MCF 10A (cell line): Measurements from ENCODE around the gene PHYHIPL. TPM values are rescaled to one million over a fixed set of nuclear protein-coding genes. Genes with fewer than 3 reads are reported as not detected.

Experiments
- BruUV-seq: library from RNA; stranded (reverse); fragments of 400-500 nt; replicated peaks from 2 replicates; lab custom pipeline; 2021; lab: Mats Ljungman, UMichigan
- CTCF ChIA-PET: fragments of 300-600 bp; sonication (Branson Sonifier 250); formaldehyde crosslinking; extraction: SDS; loops from one replicate; lab custom pipeline; 2021; ENCODE audit warnings: antibody characterized with exemption, inconsistent platforms; lab: Yijun Ruan, JAX
- POLR2A ChIA-PET: fragments of 300-600, 350-650 bp; sonication (Branson Sonifier 250); formaldehyde crosslinking; extraction: SDS; loops from one replicate; lab custom pipeline; 2020; ENCODE audit warnings: antibody characterized with exemption, inconsistent platforms; lab: Yijun Ruan, JAX
- DNase-seq: peaks from one replicate; pipeline ENCODE4 v3.0.0-alpha.2; 2018; ENCODE audit not compliant: unreplicated experiment
- H3K27ac Mint-ChIP-seq: one replicate; pipeline ENCODE4 v1.8.0; 2022; ENCODE audit warnings: mild to moderate bottlenecking, low read depth, mixed read lengths; ENCODE audit not compliant: unreplicated experiment
- H3K27me3 Mint-ChIP-seq: one replicate; pipeline ENCODE4 v1.8.0; 2022; ENCODE audit warnings: mixed read lengths; ENCODE audit not compliant: insufficient read depth, unreplicated experiment
- H3K36me3 Mint-ChIP-seq: one replicate; pipeline ENCODE4 v1.8.0; 2022; ENCODE audit warnings: mild to moderate bottlenecking, moderate library complexity, mixed read lengths; ENCODE audit not compliant: insufficient read depth, unreplicated experiment
- H3K4me1 Mint-ChIP-seq: one replicate; pipeline ENCODE4 v1.8.0; 2022; ENCODE audit warnings: mixed read lengths; ENCODE audit not compliant: insufficient read depth, unreplicated experiment
- H3K4me3 Mint-ChIP-seq: one replicate; pipeline ENCODE4 v1.8.0; 2022; ENCODE audit warnings: mild to moderate bottlenecking, moderate library complexity, mixed read lengths; ENCODE audit not compliant: unreplicated experiment
- H3K9me3 Mint-ChIP-seq: one replicate; pipeline ENCODE4 v1.8.0; 2022; ENCODE audit warnings: mixed read lengths; ENCODE audit not compliant: unreplicated experiment
- CTCF ChIP-seq: fragments of 200-600 bp; IDR thresholded peaks from one replicate; pipeline ENCODE4 v1.8.0; 2022; ENCODE audit warnings: antibody characterized with exemption, mild to moderate bottlenecking; ENCODE audit not compliant: unreplicated experiment
- intact Hi-C: fragments of 100-400 bp; cut with micrococcal nuclease; formaldehyde crosslinking; loops from 2 replicates; pipeline ENCODE4 v1.14.1; 2022
- total RNA-seq: library from RNA; stranded (reverse); gene quantifications from 2 replicates; pipeline ENCODE4 v1.2.3, GENCODE V29; 2022

PHYHIPL gene
- total RNA-seq, 1 experiment from 2014 or later, result not detected

DNA sequence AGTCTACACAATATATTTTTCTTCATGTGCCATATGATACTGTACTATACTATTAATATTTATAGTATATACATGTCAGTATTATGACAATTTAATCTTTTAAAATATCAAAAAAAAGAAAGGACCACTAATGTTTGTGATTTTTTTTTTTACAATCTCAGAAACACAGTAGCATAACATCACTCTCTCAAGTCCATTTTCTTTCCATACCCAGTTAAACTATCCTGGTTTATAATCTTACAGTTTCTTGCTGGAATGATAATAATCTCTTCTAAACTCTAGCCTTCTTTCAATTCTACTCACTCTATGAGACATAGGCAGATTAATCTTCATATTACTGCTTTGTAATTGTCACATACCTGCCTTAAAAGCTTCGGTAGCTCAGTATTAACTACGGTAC, 8.9 kb upstream of the PHYHIPL start:
- Mint-ChIP-seq H3K9me3 (peaks cover 8% of the 10 kb centered on the region), H3K36me3 (peaks cover 6% of the 10 kb centered on the region), H3K4me3 (no peak overlapping the region), H3K27ac (no peak overlapping the region), H3K27me3 (peaks cover 19% of the 10 kb centered on the region), H3K4me1 (no peaks in the 10 kb centered on the region)
- intact Hi-C loops, result no loop called here
- no TSS peak for BruUV-seq
- no peak for TF ChIP-seq CTCF
- ChIA-PET CTCF (interaction anchor here (0.8 to 1.7 kb wide), 3 partner anchors 16 to 413 kb away, joined by 3 to 5 read pairs (median 4); no protein-coding TSS in a partner anchor), POLR2A (no interaction called here)
- DNase-seq, result no peak

- intact Hi-C loops, result no loop called here
- H3K4me1 Mint-ChIP-seq, result no peaks in the 10 kb centered on the region
- BruUV-seq, result no TSS peak
Measured at GRCh38 chr10:59172567-59172966, 3.9 kb upstream of the PHYHIPL start.

DNA sequence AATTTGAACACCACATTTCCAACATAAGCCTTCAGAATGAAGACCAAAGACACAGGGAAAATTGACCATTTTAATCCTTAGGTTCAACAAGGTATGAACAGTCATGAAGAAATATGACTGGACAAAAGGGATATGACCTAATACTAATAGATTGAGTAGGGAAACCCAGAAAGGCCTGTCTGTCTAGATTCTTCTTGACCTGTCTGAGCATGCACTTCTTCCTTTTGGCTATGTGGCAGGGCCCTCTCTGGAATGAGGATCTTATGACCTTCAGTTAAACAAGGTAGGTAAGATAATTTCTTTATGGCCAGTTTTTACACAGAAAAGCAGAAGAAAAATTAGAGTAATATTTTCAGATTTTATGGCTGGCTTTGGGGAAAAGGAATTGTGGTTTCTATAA, 3.0 kb upstream of the PHYHIPL start:
- Mint-ChIP-seq H3K4me3 (no peak overlapping the region), H3K36me3 (peaks cover 6% of the 10 kb centered on the region), H3K27me3 (peaks cover 14% of the 10 kb centered on the region), H3K9me3 (peaks cover 7% of the 10 kb centered on the region), H3K4me1 (no peaks in the 10 kb centered on the region), H3K27ac (no peak overlapping the region)
- no TSS peak for BruUV-seq
- ChIA-PET POLR2A (no interaction called here), CTCF (interaction anchor here (0.7 kb wide), 1 partner anchor 209 kb away, joined by 4 read pairs; no protein-coding TSS in a partner anchor)
- TF ChIP-seq CTCF, result no peak
- intact Hi-C loops, result no loop called here
- no peak for DNase-seq

More at GRCh38 chr10:59172567-59172966, 3.9 kb upstream of the PHYHIPL start:
- H3K27ac Mint-ChIP-seq, result no peak overlapping the region
- H3K36me3 Mint-ChIP-seq, result peaks cover 6% of the 10 kb centered on the region
- H3K4me3 Mint-ChIP-seq, result no peak overlapping the region
- no peak for DNase-seq
- H3K9me3 Mint-ChIP-seq, result peaks cover 12% of the 10 kb centered on the region
- H3K27me3 Mint-ChIP-seq, result peaks cover 19% of the 10 kb centered on the region
- ChIA-PET POLR2A (no interaction called here), CTCF (no interaction called here)
- no peak for TF ChIP-seq CTCF

DNA sequence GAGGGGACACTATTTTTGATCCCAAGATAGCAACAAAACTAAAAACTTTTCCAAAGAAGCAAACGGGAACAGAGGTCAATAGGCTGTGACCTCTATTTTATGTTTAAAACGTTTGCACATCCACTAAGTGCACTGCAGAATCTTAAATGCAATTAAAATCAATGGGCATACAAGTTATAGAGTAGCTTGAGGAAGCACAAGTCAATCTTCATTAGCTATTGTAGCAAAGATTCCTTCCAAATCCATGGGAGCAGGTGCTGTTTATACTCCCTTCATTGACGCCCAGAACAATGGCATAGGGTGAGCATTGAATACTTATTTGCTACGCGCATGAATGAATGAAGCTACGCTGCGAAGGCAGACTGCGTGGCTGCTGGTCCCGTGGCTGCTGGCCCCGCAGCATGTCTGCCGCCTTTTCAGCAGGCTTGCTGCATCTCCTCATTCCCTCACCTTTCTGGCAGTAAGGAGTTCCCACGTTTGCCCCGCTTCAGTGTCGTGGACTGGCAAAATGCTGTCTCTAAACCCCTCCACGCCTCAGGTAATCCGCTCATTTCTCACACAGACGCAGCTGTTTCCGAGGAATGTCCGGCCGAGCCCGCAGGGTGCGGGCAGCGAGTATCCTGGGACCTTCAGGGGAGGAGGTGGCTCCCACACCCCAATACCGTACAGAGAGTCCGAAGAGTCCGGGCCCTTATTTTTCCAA, 754 bp upstream of the PHYHIPL start:
- no TSS peak for BruUV-seq
- intact Hi-C loops, result no loop called here
- peaks cover 7% of the 10 kb centered on the region for H3K9me3 Mint-ChIP-seq
- ChIA-PET POLR2A (no interaction called here), CTCF (interaction anchor here (1.1 to 1.7 kb wide), 3 partner anchors 223 to 761 kb away, joined by 3 to 4 read pairs (median 3); no protein-coding TSS in a partner anchor)
- no peak overlapping the region for H3K27ac Mint-ChIP-seq
- no peak overlapping the region for H3K4me3 Mint-ChIP-seq
- TF ChIP-seq CTCF, result no peak
- H3K4me1 Mint-ChIP-seq, result no peaks in the 10 kb centered on the region
- peaks cover 10% of the 10 kb centered on the region for H3K27me3 Mint-ChIP-seq
- H3K36me3 Mint-ChIP-seq, result no peaks in the 10 kb centered on the region
- DNase-seq, result no peak
